Sigmoid colon (tissue), 4 donors: ENCODE data around the gene TERB1.

Experiments used
- CTCF ChIP-seq, 4 experiments: fragments of 450-650 bp in 3 of 4; fragments of 200-600 bp in 1 of 4; IDR thresholded peaks; one replicate each; pipeline ENCODE4 v1.5.1; 2016 to 2019; ENCODE audit warnings: antibody characterized with exemption in 4 of 4, mild to moderate bottlenecking in 3 of 4, moderate library complexity in 2 of 4
- EP300 ChIP-seq, 4 donors: sonication (generic); formaldehyde crosslinking; IDR thresholded peaks; one replicate each; pipeline ENCODE4 v1.6.1; 2017; ENCODE audit warnings: antibody characterized with exemption in 4 of 4
- POLR2A ChIP-seq, 2 donors: fragments of 450-650 bp; IDR thresholded peaks; one replicate each; pipeline ENCODE4 v1.6.1; 2016; ENCODE audit warnings: antibody characterized with exemption in 2 of 2, mild to moderate bottlenecking in 2 of 2, moderate library complexity in 2 of 2
- POLR2AphosphoS5 ChIP-seq, 4 donors: sonication (generic); formaldehyde crosslinking; IDR thresholded peaks; one replicate each; pipeline ENCODE4 v1.6.1; 2017; ENCODE audit warnings: antibody characterized with exemption in 4 of 4

GRCh38 chr16:66714654-66715307 is 86.6 kb downstream of the TERB1 start:
- TF ChIP-seq EP300 (IDR thresholded peaks at IDR 0.05) (no peak), POLR2A (IDR thresholded peaks at IDR 0.05) (no peak), CTCF (IDR thresholded peaks at IDR 0.05) (no peak), POLR2AphosphoS5 (IDR thresholded peaks at IDR 0.05) (no peak)
